Caki2 (cell line): ENCODE measurements around the gene CYP4B1. TPM values are rescaled to one million over a fixed set of nuclear protein-coding genes. Genes with fewer than 3 reads are reported as not detected.

Experiments
- DNase-seq: peaks from one replicate; pipeline ENCODE4 v3.0.0-alpha.2; 2015; ENCODE audit warnings: low read depth
- in situ Hi-C: cut with HindIII; loops from 2 replicates; pipeline ENCODE4 v1.10.0; 2016; ENCODE audit warnings: low sequenced_read_pairs, low pct_unique_long_range_greater_than_20kb, mixed read lengths
- total RNA-seq: library from RNA; depleted of rRNA; stranded (reverse); fragments of >200 nt; shearing (Covaris generic); gene quantifications from 2 replicates; pipeline ENCODE4 v1.2.3, GENCODE V29; 2014; ENCODE audit warnings: low replicate concordance; rRNA removed

CYP4B1 gene
- total RNA-seq, 1 experiment from 2014 or later: not detected

- in situ Hi-C loops: no loop called here
- no peak for DNase-seq
Observed at GRCh38 chr1:46862348-46862747, 63.5 kb downstream of the CYP4B1 start.

Other genes starting within 250 kb of the CYP4B1 start
- not detected in 2 replicates for gene KNCN, start 247.4 kb upstream of the CYP4B1 start, total RNA-seq
- gene MKNK1, start 194.8 kb upstream of the CYP4B1 start, total RNA-seq: 25.7 and 37.5 TPM in 2 replicates
- gene MOB3C, start 182.2 kb upstream of the CYP4B1 start, total RNA-seq: 17.7 and 33.9 TPM in 2 replicates
- gene ATPAF1, start 130.7 kb upstream of the CYP4B1 start, total RNA-seq: 85.1 and 98.8 TPM in 2 replicates
- gene TEX38, start 127.2 kb upstream of the CYP4B1 start, total RNA-seq: not detected in 2 replicates
- gene EFCAB14, start 79.9 kb upstream of the CYP4B1 start, total RNA-seq: 34.5 and 60.9 TPM in 2 replicates
- not detected in 2 replicates for gene CYP4A11, start 142.4 kb downstream of the CYP4B1 start, total RNA-seq
- not detected in 2 replicates for gene CYP4X1, start 224.6 kb downstream of the CYP4B1 start, total RNA-seq